K562 (cell line): ENCODE measurements around the gene DNAJB7. TPM values are rescaled to one million over a fixed set of nuclear protein-coding genes. Genes with fewer than 3 reads are reported as not detected.

Experiments
- ATAC-seq: fragments of 200-7000 bp; cut with Tn5 transposase; 3 replicates; pipeline ENCODE4 v1.9.1; 2020; ENCODE audit warnings: moderate library complexity
- BruUV-seq: library from RNA; stranded (reverse); fragments of 400-500 nt; replicated peaks from 2 replicates; lab custom pipeline; 2021; lab: Mats Ljungman, UMichigan
- CTCF ChIA-PET: fragments of 300-600 bp; formaldehyde crosslinking; extraction: SDS; loops from one replicate; lab custom pipeline; 2021; ENCODE audit warnings: low intra/inter-chr PET ratio; lab: Yijun Ruan, JAX
- POLR2A ChIA-PET: fragments of 300-600, 350-650 bp; sonication (Branson Sonifier 250); formaldehyde crosslinking; extraction: SDS; loops from one replicate; lab custom pipeline; 2021; ENCODE audit warnings: antibody characterized with exemption, inconsistent platforms; lab: Yijun Ruan, JAX
- DNase-seq, 4 experiments: peaks; one replicate each; pipeline versions ENCODE4 v3.0.0 to v3.0.0-alpha.2; 2011 to 2018; ENCODE audit warnings: low spot score in 3 of 4, mixed read lengths in 3 of 4; ENCODE audit errors: extremely low read depth in 1 of 4
- FAIRE-seq: peaks from 2 replicates; lab custom pipeline; 2011; peaks lifted over from hg19 to GRCh38; lab: Jason Lieb, UNC
- H2AFZ ChIP-seq: 2 replicates; pipeline ENCODE4 v1.6.0; 2011; ENCODE audit warnings: low read depth, low read length, control low read depth, inconsistent platforms
- H3K27ac ChIP-seq: fragments of 200-600 bp; 3 replicates; pipeline ENCODE4 v1.8.0; 2011; ENCODE audit warnings: low read depth, mild to moderate bottlenecking, control low read depth, inconsistent platforms, low read length, moderate library complexity, mixed read lengths; ENCODE audit errors: extremely low read depth
- H3K27me3 ChIP-seq, 2 experiments: fragments of 300-600 bp in 1 of 2; 2 replicates in 1 of 2; 3 replicates in 1 of 2; pipeline versions ENCODE4 v1.6.0 to v1.8.0; 2011; ENCODE audit warnings: inconsistent platforms in 2 of 2, low read length in 2 of 2, mild to moderate bottlenecking in 1 of 2, mixed read lengths in 1 of 2, moderate library complexity in 1 of 2; ENCODE audit not compliant: control insufficient read depth in 2 of 2, insufficient read depth in 2 of 2
- H3K36me3 ChIP-seq: fragments of 300-600 bp; 3 replicates; pipeline ENCODE4 v1.8.0; 2011; ENCODE audit warnings: mild to moderate bottlenecking, low read length, inconsistent platforms; ENCODE audit not compliant: control insufficient read depth, insufficient read depth
- H3K4me1 ChIP-seq, 2 experiments: fragments of 200-600 bp in 1 of 2; replicated peaks in 1 of 2; 2 replicates in 1 of 2; 3 replicates in 1 of 2; pipeline versions ENCODE4 v1.5.1 to v1.8.0; 2011; ENCODE audit warnings: inconsistent platforms in 2 of 2, low read length in 2 of 2, mild to moderate bottlenecking in 1 of 2, mixed read lengths in 1 of 2, moderate library complexity in 1 of 2; ENCODE audit not compliant: control insufficient read depth in 2 of 2, insufficient read depth in 2 of 2
- H3K4me2 ChIP-seq: 2 replicates; pipeline ENCODE4 v1.6.1; 2011; ENCODE audit warnings: low read length, control low read depth, inconsistent platforms, mixed read lengths; ENCODE audit not compliant: insufficient read depth
- H3K4me3 ChIP-seq: fragments of 200-600 bp; sonication (generic), shearing (Covaris generic); 2 replicates; pipeline ENCODE4 v1.5.1; 2016; ENCODE audit warnings: control low read depth, inconsistent platforms
- H3K79me2 ChIP-seq: fragments of 200-600 bp; 3 replicates; pipeline ENCODE4 v1.8.0; 2011; ENCODE audit warnings: low read length, inconsistent platforms; ENCODE audit not compliant: control insufficient read depth, insufficient read depth
- H3K9ac ChIP-seq, 2 experiments: 2 replicates each; pipeline versions ENCODE4 v1.6.0 to v1.6.1; 2011; ENCODE audit warnings: low read depth in 2 of 2, low read length in 2 of 2, control low read depth in 1 of 2, inconsistent platforms in 1 of 2, mild to moderate bottlenecking in 1 of 2, mixed read lengths in 1 of 2; ENCODE audit not compliant: insufficient read depth in 1 of 2
- H3K9me1 ChIP-seq: one replicate; pipeline ENCODE4 v1.6.0; 2011; ENCODE audit warnings: inconsistent platforms, mild to moderate bottlenecking, low read length, moderate library complexity; ENCODE audit not compliant: control insufficient read depth, insufficient read depth
- H3K9me3 ChIP-seq: replicated peaks from 2 replicates; pipeline ENCODE4 v1.5.1; 2011; ENCODE audit warnings: low read depth, low read length, inconsistent platforms; ENCODE audit not compliant: control insufficient read depth, insufficient read depth
- H4K20me1 ChIP-seq: replicated peaks from 2 replicates; pipeline ENCODE4 v1.6.1; 2011; ENCODE audit warnings: low read length, inconsistent platforms, mixed read lengths; ENCODE audit not compliant: control insufficient read depth, insufficient read depth
- BHLHE40 ChIP-seq: IDR thresholded peaks from 2 replicates; pipeline ENCODE4 v1.6.1; 2011; ENCODE audit warnings: low read length, improper control_type of control experiment
- E4F1 ChIP-seq: fragments of 250-450 bp; sonication (Bioruptor Pico); IDR thresholded peaks from 2 replicates; pipeline ENCODE4 v1.5.0; 2021; ENCODE audit warnings: mild to moderate bottlenecking, borderline replicate concordance
- EP300 ChIP-seq: IDR thresholded peaks from 2 replicates; pipeline ENCODE4 v1.6.1; 2012; ENCODE audit warnings: low read length, improper control_type of control experiment
- ESRRA ChIP-seq: fragments of 450-650 bp; IDR thresholded peaks from 2 replicates; pipeline ENCODE4 v1.6.1; 2014; ENCODE audit warnings: low read depth, mild to moderate bottlenecking, moderate library complexity, borderline replicate concordance
- ETV5 ChIP-seq: sonication (generic); formaldehyde crosslinking; IDR thresholded peaks from 2 replicates; pipeline ENCODE4 v1.4.0; 2020; ENCODE audit warnings: low read depth, mild to moderate bottlenecking, missing genetic modification reagents
- JUNB ChIP-seq: fragments of 450-650 bp; formaldehyde crosslinking; conservative IDR thresholded peaks from 2 replicates; pipeline ENCODE4 v1.4.0; 2020; ENCODE audit warnings: mild to moderate bottlenecking
- KAT7 ChIP-seq: sonication (generic); formaldehyde crosslinking; IDR thresholded peaks from 2 replicates; pipeline ENCODE4 v1.8.0; 2022; ENCODE audit warnings: missing genetic modification reagents, mild to moderate bottlenecking, borderline replicate concordance
- MAZ ChIP-seq, 2 experiments: fragments of 450-650 bp in 1 of 2; sonication (generic) in 1 of 2; formaldehyde crosslinking; IDR thresholded peaks in 1 of 2; conservative IDR thresholded peaks in 1 of 2; 2 replicates each; pipeline versions ENCODE4 v1.4.0 to v1.5.0; 2020; ENCODE audit warnings: mild to moderate bottlenecking in 1 of 2, missing genetic modification reagents in 1 of 2
- NBN ChIP-seq: fragments of 450-650 bp; IDR thresholded peaks from 2 replicates; pipeline ENCODE4 v1.6.1; 2016; ENCODE audit warnings: low read depth, mild to moderate bottlenecking
- NFRKB ChIP-seq: fragments of 450-650 bp; IDR thresholded peaks from 2 replicates; pipeline ENCODE4 v1.6.1; 2016; ENCODE audit warnings: low read depth
- RBFOX2 ChIP-seq: fragments of 200-400 bp; formaldehyde crosslinking; IDR thresholded peaks from 2 replicates; pipeline ENCODE4 v1.6.1; 2017; ENCODE audit warnings: low read depth, mild to moderate bottlenecking, low read length, moderate library complexity
- RBM14 ChIP-seq: fragments of 200-400 bp; formaldehyde crosslinking; IDR thresholded peaks from 2 replicates; pipeline ENCODE4 v1.6.1; 2018; ENCODE audit warnings: low read depth, mild to moderate bottlenecking, low read length, moderate library complexity, borderline replicate concordance; ENCODE audit not compliant: insufficient read depth
- RNF2 ChIP-seq: sonication (generic); IDR thresholded peaks from 2 replicates; pipeline ENCODE4 v1.6.1; 2016
- SREBF2 ChIP-seq: sonication (generic); formaldehyde crosslinking; IDR thresholded peaks from 2 replicates; pipeline ENCODE4 v1.4.0; 2020; ENCODE audit warnings: mild to moderate bottlenecking, missing genetic modification reagents
- TFAM ChIP-seq: fragments of 250-450 bp; sonication (Bioruptor Pico); conservative IDR thresholded peaks from 2 replicates; pipeline ENCODE4 v1.5.0; 2021; ENCODE audit warnings: mild to moderate bottlenecking, moderate library complexity
- ZNF398 ChIP-seq: fragments of 250-450 bp; sonication (Bioruptor Pico); IDR thresholded peaks from 2 replicates; pipeline ENCODE4 v1.8.0; 2021; ENCODE audit warnings: moderate library complexity, mild to moderate bottlenecking, inconsistent platforms
- ZNF551 ChIP-seq: fragments of 250-450 bp; sonication (Bioruptor Pico); IDR thresholded peaks from 2 replicates; pipeline ENCODE4 v1.5.0; 2021; ENCODE audit warnings: mild to moderate bottlenecking, moderate library complexity
- ZNF707 ChIP-seq: fragments of 250-450 bp; sonication (Bioruptor Pico); conservative IDR thresholded peaks from 2 replicates; pipeline ENCODE4 v1.8.0; 2022; ENCODE audit warnings: inconsistent platforms, mild to moderate bottlenecking, moderate library complexity
- WGBS: fragments of 100-300 bp; shearing (Covaris generic); methylation state at CpG from one replicate; pipeline ENCODE4 v1.1.6; 2016; ENCODE audit warnings: low coverage, mixed read lengths; ENCODE audit not compliant: insufficient coverage; ENCODE audit errors: missing lambda C conversion rate; 5-methylcytosine and 5-hydroxymethylcytosine counted together
- in situ Hi-C: fragments of 300-500 bp; cut with MboI; formaldehyde crosslinking; loops from 4 replicates; pipeline ENCODE4 v1.15.0; 2018; ENCODE audit warnings: inconsistent platforms, mixed read lengths
- intact Hi-C: fragments of 100-400 bp; cut with micrococcal nuclease; formaldehyde crosslinking; loops from 2 replicates; pipeline ENCODE4 v1.14.2; 2022
- polyA plus RNA-seq, 8 experiments: library from polyadenylated mRNA; depleted of rRNA in 4 of 8; stranded (reverse) in 5 of 8; unstranded in 3 of 8; fragments of >200 nt; fragmentation: Nextera tagmentation in 2 of 8; fragmentation: Illumina TruSeq in 1 of 8; extraction: Ambion mirVana in 2 of 8; extraction: Trizol in 1 of 8; gene quantifications; 2 replicates each; pipeline versions ENCODE4 v1.2.1 to v1.2.3, GENCODE V29; 2011 to 2014; ENCODE audit warnings: inconsistent platforms in 1 of 8, missing spikeins in 1 of 8
- total RNA-seq, 7 experiments: library from RNA; depleted of rRNA in 6 of 7; stranded (reverse); fragments of >200 nt in 6 of 7; fragmentation: Illumina TruSeq in 2 of 7; extraction: Trizol in 2 of 7; gene quantifications; 2 replicates each; pipeline versions ENCODE4 v1.2.1 to v1.2.3, GENCODE V29; 2011 to 2021; ENCODE audit warnings: low replicate concordance in 1 of 7
- TF ChIP-seq, protein P1 (sequence below): fragments of 250-450 bp; sonication (Bioruptor Pico); IDR thresholded peaks from 2 replicates; pipeline ENCODE4 v1.6.1; 2021; ENCODE audit warnings: mild to moderate bottlenecking

Gene DNAJB7
- total and polyA plus RNA-seq, 9 of the 15 experiments (the other 6 are each of a cell fraction or from before 2014, with no cell fraction given), result 0.13 to 0.21 TPM; not detected in 7

- WGBS, result 96% methylated on average over 7 of the region's 7 CpGs
- in situ Hi-C loops, result no loop called here
- DNase-seq (no peak), FAIRE-seq (no peak), ATAC-seq (no peak)
- BruUV-seq, result no TSS peak
- H3K9ac ChIP-seq, result no peak overlapping the region
- H2AFZ ChIP-seq, result no peak overlapping the region
- H3K4me1 ChIP-seq, result no peaks in the 10 kb centered on the region
- no peaks in the 10 kb centered on the region for H3K9me1 ChIP-seq
- intact Hi-C loops, result no loop called here
- no peak overlapping the region for H3K27ac ChIP-seq
- H3K4me3 ChIP-seq, result no peak overlapping the region
- H3K4me2 ChIP-seq, result no peak overlapping the region
- no peaks in the 10 kb centered on the region for H3K27me3 ChIP-seq
- H3K9me3 ChIP-seq, result no peaks in the 10 kb centered on the region
- POLR2A ChIA-PET, result no interaction called here
- H3K36me3 ChIP-seq, result peaks cover 66% of the 10 kb centered on the region; the same call in 2 of the 3 replicates
- CTCF ChIA-PET, result no interaction called here
- no peaks in the 10 kb centered on the region; the same call in 2 of the 3 replicates for H3K79me2 ChIP-seq
- H4K20me1 ChIP-seq, result 0 out of 2 replicates have a peak, but pooled peaks cover 2% of the 10 kb centered on the region
- TF ChIP-seq ZNF707 (CRISPR knock-in tag) (no peak), KAT7 (CRISPR knock-in tag) (no peak), E4F1 (no peak), NBN (no peak), MAZ (CRISPR knock-in tag; conservative IDR thresholded peaks at IDR 0.05 in 1 of 2, IDR thresholded peaks at IDR 0.05 in 1 of 2) (no peak), NFRKB (no peak), RBM14 (no peak), JUNB (CRISPR knock-in tag) (no peak), EP300 (no peak), ZNF551 (CRISPR knock-in tag) (no peak), ETV5 (CRISPR knock-in tag) (no peak), RBFOX2 (no peak), ESRRA (no peak), BHLHE40 (no peak), RNF2 (no peak), TFAM (CRISPR knock-in tag) (no peak), ZNF398 (CRISPR knock-in tag) (no peak), SREBF2 (no peak)
- TF ChIP-seq, protein P1, sequence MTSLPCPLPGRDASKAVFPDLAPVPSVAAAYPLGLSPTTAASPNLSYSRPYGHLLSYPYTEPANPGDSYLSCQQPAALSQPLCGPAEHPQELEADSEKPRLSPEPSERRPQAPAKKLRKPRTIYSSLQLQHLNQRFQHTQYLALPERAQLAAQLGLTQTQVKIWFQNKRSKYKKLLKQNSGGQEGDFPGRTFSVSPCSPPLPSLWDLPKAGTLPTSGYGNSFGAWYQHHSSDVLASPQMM, result no peak
Measured at GRCh38 chr22:40826984-40827741, 34.8 kb downstream of the DNAJB7 start.
